Stomach (tissue), 9 donors: Measurements from ENCODE around the gene CPSF4L. TPM values are rescaled to one million over a fixed set of nuclear protein-coding genes. Genes with fewer than 3 reads are reported as not detected.

Source experiments
- DNase-seq, 2 donors: peaks; one replicate each; pipeline versions ENCODE4 v3.0.0 to v3.0.0-alpha.2; 2013 to 2019
- H3K27ac ChIP-seq, 5 donors: fragments of 200-600 bp in 4 of 5; sonication (generic) in 4 of 5; one replicate each; pipeline ENCODE4 v1.5.1; 2013 to 2019; ENCODE audit warnings: mild to moderate bottlenecking in 1 of 5, moderate library complexity in 1 of 5
- H3K27me3 ChIP-seq, 3 donors: fragments of 200-600 bp; sonication (generic); one replicate each; pipeline ENCODE4 v1.5.1; 2017 to 2019; ENCODE audit warnings: mixed run types in 1 of 3
- H3K36me3 ChIP-seq, 4 donors: fragments of 200-600 bp; sonication (generic); 1 replicate in 3 of 4; 2 replicates in 1 of 4; pipeline ENCODE4 v1.5.1; 2016 to 2019
- H3K4me1 ChIP-seq, 4 donors: fragments of 200-600 bp; sonication (generic); one replicate each; pipeline ENCODE4 v1.5.1; 2016 to 2019
- H3K4me3 ChIP-seq, 4 donors: fragments of 200-600 bp; sonication (generic) in 3 of 4; one replicate each; pipeline ENCODE4 v1.5.1; 2016 to 2019; ENCODE audit warnings: mild to moderate bottlenecking in 1 of 4
- H3K9me3 ChIP-seq, 4 donors: fragments of 200-600 bp; sonication (generic); one replicate each; pipeline ENCODE4 v1.5.1; 2016 to 2019
- EP300 ChIP-seq: sonication (generic); formaldehyde crosslinking; IDR thresholded peaks from one replicate; pipeline ENCODE4 v1.6.1; 2017; ENCODE audit warnings: antibody characterized with exemption
- POLR2A ChIP-seq, 4 donors: fragments of 450-650 bp; IDR thresholded peaks; one replicate each; pipeline ENCODE4 v1.6.1; 2016; ENCODE audit warnings: antibody characterized with exemption in 4 of 4, control low read depth in 2 of 4, mild to moderate bottlenecking in 1 of 4, moderate library complexity in 1 of 4
- POLR2AphosphoS5 ChIP-seq, 3 donors: sonication (generic); formaldehyde crosslinking; IDR thresholded peaks; one replicate each; pipeline ENCODE4 v1.6.1; 2016; ENCODE audit warnings: antibody characterized with exemption in 3 of 3
- WGBS, 5 donors: extraction: QIAGEN DNeasy Blood & Tissue Kit in 3 of 5; methylation state at CpG; one replicate each; pipeline versions ENCODE4 v1.1.5 to v1.1.7; 2013 to 2018; 5-methylcytosine and 5-hydroxymethylcytosine counted together
- intact Hi-C: fragments of 100-400 bp; cut with DNase I; formaldehyde crosslinking; loops from one replicate; pipeline ENCODE4 v1.15.1; 2023; ENCODE audit warnings: low total_unique reads
- polyA plus RNA-seq, 3 donors: library from polyadenylated mRNA; stranded (reverse); fragments of 200-250 nt; gene quantifications; one replicate each; pipeline ENCODE4 v1.2.3, GENCODE V29; 2013
- total RNA-seq, 5 donors: library from RNA; depleted of rRNA; stranded (reverse); fragments of >200 nt; gene quantifications; one replicate each; pipeline versions ENCODE4 v1.1.0 to v1.2.3, GENCODE V29; 2014 to 2016
- TF ChIP-seq, protein P1 (sequence below), 7 experiments: fragments of 450-650 bp in 4 of 7; fragments of 200-600 bp in 3 of 7; sonication (generic) in 3 of 7; IDR thresholded peaks; one replicate each; pipeline ENCODE4 v1.5.1; 2016 to 2019; ENCODE audit warnings: antibody characterized with exemption in 7 of 7, control low read depth in 2 of 7, mild to moderate bottlenecking in 1 of 7
- donor health status: healthy with polysubstance abuse.
- donor health status: Bipolar disorder and iron deficiency.
- donor health status: healthy.

CPSF4L gene
- total and polyA plus RNA-seq, 8 donors: not detected

DNA sequence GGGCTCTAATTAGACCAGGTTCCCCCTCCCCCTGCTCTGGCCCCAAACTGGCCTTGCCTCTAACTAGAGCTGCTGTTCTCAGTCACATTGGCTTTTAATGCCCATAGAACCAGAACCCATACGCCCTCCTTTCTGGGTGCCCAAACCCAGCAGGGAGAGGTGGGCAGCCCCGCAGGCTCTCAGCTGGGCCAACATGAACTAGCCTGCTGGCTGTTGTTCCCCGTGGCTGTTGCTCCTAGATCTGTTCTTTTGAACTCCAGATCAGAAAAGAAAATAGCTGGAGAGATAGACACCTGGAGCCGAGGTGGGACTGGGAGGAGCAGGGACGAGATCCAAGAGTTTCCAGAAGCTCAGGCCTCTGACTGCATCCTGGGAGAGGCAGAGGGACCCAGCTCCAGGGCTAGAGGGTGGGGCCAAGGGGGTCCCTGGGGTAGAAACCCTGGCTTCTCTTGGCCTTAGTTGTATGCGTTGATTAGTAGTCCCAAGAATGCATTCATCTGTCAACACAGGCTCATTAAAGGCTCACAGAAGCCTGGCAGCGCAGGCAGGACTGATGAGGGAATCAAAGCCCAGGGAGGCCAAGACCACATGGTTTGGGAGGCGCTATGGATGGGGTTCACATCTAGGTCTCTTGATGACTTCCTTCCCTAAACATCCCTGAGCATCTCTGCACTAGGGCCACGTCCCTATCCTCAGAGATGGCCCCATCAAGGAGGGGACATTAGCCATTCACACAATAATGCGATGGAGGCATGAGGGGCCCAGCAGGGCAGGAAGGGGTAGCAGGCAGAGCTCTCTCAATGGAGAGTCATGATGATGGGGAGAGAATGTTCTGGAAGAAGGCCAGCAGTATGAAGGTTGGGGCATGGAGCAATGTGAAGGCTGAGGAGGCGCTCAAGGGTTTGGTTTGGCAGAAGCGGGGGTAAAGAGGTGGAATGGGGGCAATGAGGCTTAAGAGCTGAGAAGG, 1.3 kb upstream of the CPSF4L start:
- TF ChIP-seq POLR2A (IDR thresholded peaks at IDR 0.05) (no peak), EP300 (no peak), POLR2AphosphoS5 (IDR thresholded peaks at IDR 0.05) (no peak)
- TF ChIP-seq, protein P1, sequence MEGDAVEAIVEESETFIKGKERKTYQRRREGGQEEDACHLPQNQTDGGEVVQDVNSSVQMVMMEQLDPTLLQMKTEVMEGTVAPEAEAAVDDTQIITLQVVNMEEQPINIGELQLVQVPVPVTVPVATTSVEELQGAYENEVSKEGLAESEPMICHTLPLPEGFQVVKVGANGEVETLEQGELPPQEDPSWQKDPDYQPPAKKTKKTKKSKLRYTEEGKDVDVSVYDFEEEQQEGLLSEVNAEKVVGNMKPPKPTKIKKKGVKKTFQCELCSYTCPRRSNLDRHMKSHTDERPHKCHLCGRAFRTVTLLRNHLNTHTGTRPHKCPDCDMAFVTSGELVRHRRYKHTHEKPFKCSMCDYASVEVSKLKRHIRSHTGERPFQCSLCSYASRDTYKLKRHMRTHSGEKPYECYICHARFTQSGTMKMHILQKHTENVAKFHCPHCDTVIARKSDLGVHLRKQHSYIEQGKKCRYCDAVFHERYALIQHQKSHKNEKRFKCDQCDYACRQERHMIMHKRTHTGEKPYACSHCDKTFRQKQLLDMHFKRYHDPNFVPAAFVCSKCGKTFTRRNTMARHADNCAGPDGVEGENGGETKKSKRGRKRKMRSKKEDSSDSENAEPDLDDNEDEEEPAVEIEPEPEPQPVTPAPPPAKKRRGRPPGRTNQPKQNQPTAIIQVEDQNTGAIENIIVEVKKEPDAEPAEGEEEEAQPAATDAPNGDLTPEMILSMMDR (IDR thresholded peaks at IDR 0.05): no peak
- intact Hi-C loops: no loop called here
- Histone ChIP-seq H3K27me3 (no peaks in the 10 kb centered on the region), H3K9me3 (no peaks in the 10 kb centered on the region), H3K4me3 (peak overlapping the region in 1 of 4 donors; percentile 12), H3K27ac (peak overlapping the region; percentile 74 to 86 (median 77)), H3K36me3 (no peaks in the 10 kb centered on the region), H3K4me1 (peaks cover 8 to 21% (median 20%) of the 10 kb centered on the region in 4 donors)
- DNase-seq: peak in 1 of 2 donors; percentile 59
- 51 to 72% (median 56%) methylated on average over 12 of the region's 12 CpGs for WGBS, 5 donors

DNA sequence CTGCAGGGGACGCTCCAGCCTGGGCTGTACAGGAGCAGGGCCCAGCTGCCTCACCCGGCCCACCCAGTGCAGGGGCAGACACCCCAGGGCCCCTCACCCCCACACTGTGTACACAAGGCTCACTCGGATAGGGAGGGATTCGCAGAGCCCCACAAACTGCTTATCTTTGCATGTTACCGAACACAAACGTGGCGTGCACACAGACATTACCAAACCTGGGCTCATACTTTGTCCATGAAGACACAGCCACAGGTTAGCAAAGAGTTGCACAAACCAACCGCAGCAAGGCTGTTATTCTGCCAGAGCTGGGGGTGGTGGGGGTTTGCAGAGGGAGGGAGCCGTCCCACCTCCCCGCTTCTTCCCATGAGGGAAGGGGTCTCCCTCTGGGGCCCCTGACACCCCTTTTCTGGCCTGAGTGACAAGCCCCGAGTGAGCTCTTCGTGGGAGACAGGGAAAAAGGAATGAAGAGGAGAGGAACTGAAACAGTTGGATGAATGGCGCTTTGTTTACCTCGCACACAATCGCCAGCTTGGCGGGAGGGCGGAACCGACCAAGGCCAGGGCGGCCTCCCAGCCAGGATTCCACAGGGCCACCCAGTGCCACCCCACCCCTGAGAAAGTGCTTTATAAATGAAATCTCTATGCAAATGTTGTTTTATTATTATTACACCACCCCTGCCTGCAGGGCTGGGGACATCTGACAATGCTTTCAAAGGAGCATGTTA, 434 bp upstream of the CPSF4L start:
- Histone ChIP-seq H3K4me3 (peak overlapping the region in 1 of 4 donors; percentile 12), H3K9me3 (no peaks in the 10 kb centered on the region), H3K36me3 (no peaks in the 10 kb centered on the region), H3K4me1 (peaks cover 8 to 24% (median 20%) of the 10 kb centered on the region in 4 donors), H3K27ac (peak overlapping the region; percentile 74 to 86 (median 77)), H3K27me3 (no peaks in the 10 kb centered on the region)
- TF ChIP-seq EP300 (no peak), POLR2AphosphoS5 (IDR thresholded peaks at IDR 0.05) (peak in 1 of 3 donors; percentile 30), POLR2A (IDR thresholded peaks at IDR 0.05) (no peak)
- TF ChIP-seq, protein P1 (IDR thresholded peaks at IDR 0.05): no peak
- WGBS, 5 donors: 29 to 47% (median 43%) methylated on average over 18 to 19 of the region's 19 CpGs
- DNase-seq: peak; percentile 76 to 90
- intact Hi-C loops: no loop called here

DNA sequence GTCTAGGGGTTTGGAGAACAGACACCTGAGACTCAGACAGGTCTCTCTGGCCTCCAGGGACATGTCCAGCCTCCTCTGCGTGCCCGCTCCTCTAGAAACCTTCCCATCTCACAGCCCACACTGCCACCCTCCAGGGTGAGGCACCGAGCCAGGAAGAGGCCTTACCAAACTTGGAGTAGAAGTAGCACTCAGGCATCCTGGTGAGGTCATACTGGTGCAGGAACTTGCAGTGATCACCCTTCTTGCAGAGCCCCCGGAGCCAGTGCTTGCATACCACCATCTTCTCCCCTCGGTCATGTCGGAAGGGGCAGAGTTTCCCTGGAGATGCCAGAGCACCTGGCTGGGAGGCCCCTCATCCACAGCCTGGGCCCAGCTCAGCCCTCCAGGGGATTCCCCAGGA, 4.2 kb downstream of the CPSF4L start:
- 62 to 86% (median 81%) methylated on average over 4 to 6 of the region's 6 CpGs for WGBS, 5 donors
- H3K4me3 ChIP-seq: no peak overlapping the region
- H3K9me3 ChIP-seq: no peaks in the 10 kb centered on the region
- TF ChIP-seq, protein P1 (IDR thresholded peaks at IDR 0.05): no peak
- TF ChIP-seq EP300 (no peak), POLR2A (IDR thresholded peaks at IDR 0.05) (no peak), POLR2AphosphoS5 (IDR thresholded peaks at IDR 0.05) (no peak)
- H3K4me1 ChIP-seq: peaks cover 8 to 22% (median 17%) of the 10 kb centered on the region in 4 donors
- H3K36me3 ChIP-seq: no peaks in the 10 kb centered on the region
- DNase-seq: peak in 1 of 2 donors; percentile 47
- no peak overlapping the region for H3K27ac ChIP-seq
- intact Hi-C loops: loop anchor here (2.0 kb wide), 1 partner anchor 111 kb away; no protein-coding TSS in a partner anchor
- no peaks in the 10 kb centered on the region for H3K27me3 ChIP-seq

DNA sequence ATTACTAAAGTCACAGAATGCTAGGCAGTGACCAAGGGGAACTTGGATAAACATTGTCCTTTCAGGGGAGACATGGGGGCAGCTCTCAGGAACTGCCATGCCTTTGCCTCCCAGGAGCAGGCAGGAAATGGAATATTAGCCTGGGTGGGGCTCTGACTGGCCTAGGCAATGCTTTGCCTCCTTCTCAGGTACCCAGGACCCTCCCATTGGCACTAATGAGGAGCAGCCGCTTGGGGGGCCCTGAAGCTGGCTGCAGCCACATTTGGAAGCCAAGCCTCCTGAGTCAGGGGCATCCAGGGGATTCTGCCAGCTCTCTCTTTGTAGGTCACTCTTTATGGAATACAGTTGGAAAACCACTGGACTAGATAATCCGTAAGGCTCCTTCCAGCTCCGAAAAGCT, 5.5 kb downstream of the CPSF4L start:
- no peaks in the 10 kb centered on the region for H3K36me3 ChIP-seq
- peaks cover 0 to 12% (median 6%) of the 10 kb centered on the region in 4 donors for H3K4me1 ChIP-seq
- 93 to 97% (median 96%) methylated on average over 3 of the region's 3 CpGs for WGBS, 5 donors
- TF ChIP-seq, protein P1 (IDR thresholded peaks at IDR 0.05): no peak
- no peak for TF ChIP-seq EP300
- no peak for TF ChIP-seq POLR2A (IDR thresholded peaks at IDR 0.05)
- TF ChIP-seq POLR2AphosphoS5 (IDR thresholded peaks at IDR 0.05): no peak
- no peak overlapping the region for H3K27ac ChIP-seq
- intact Hi-C loops: loop anchor here (2.0 kb wide), 1 partner anchor 113 kb away; no protein-coding TSS in a partner anchor
- H3K9me3 ChIP-seq: no peaks in the 10 kb centered on the region
- no peak for DNase-seq
- no peaks in the 10 kb centered on the region for H3K27me3 ChIP-seq
- H3K4me3 ChIP-seq: no peak overlapping the region
